MG63 (cell line): ENCODE data around the gene CD151. TPM values are rescaled to one million over a fixed set of nuclear protein-coding genes. Genes with fewer than 3 reads are reported as not detected.

Source experiments
- DNase-seq: peaks from one replicate; pipeline ENCODE4 v3.0.0-alpha.2; 2020
- H3K27me3 ChIP-seq: fragments of 250-450 bp; sonication (Bioruptor Pico); 2 replicates; pipeline ENCODE4 v1.5.1; 2020; ENCODE audit warnings: mild to moderate bottlenecking, moderate library complexity
- H3K36me3 ChIP-seq: fragments of 250-450 bp; sonication (Bioruptor Pico); 2 replicates; pipeline ENCODE4 v1.5.1; 2020; ENCODE audit warnings: mild to moderate bottlenecking, moderate library complexity
- H3K4me3 ChIP-seq: fragments of 250-450 bp; sonication (Bioruptor Pico); 2 replicates; pipeline ENCODE4 v1.5.1; 2020; ENCODE audit warnings: mild to moderate bottlenecking, moderate library complexity
- H3K9me3 ChIP-seq: fragments of 250-450 bp; sonication (Bioruptor Pico); 2 replicates; pipeline ENCODE4 v1.5.1; 2020; ENCODE audit warnings: mild to moderate bottlenecking, moderate library complexity
- total RNA-seq: library from RNA; depleted of rRNA; stranded (reverse); fragments of >200 nt; shearing (Covaris generic); gene quantifications from 2 replicates; pipeline ENCODE4 v1.2.3, GENCODE V29; 2014; ENCODE audit warnings: low replicate concordance; rRNA removed

The CD151 gene
- 1,173 and 1,451 TPM in 2 replicates for total RNA-seq

GRCh38 chr11:832529-833113 is at the start of gene CD151:
TSS of gene CD151 (plus strand) at chr11:832952. CDS start at chr11:836070, 3,118 bp downstream.
- DNase-seq: peak; percentile 91
- Histone ChIP-seq H3K36me3 (peaks cover 32% of the 10 kb centered on the region), H3K27me3 (no peaks in the 10 kb centered on the region), H3K9me3 (no peaks in the 10 kb centered on the region), H3K4me3 (peak within 1 kb of the TSS; percentile 69)

DNA sequence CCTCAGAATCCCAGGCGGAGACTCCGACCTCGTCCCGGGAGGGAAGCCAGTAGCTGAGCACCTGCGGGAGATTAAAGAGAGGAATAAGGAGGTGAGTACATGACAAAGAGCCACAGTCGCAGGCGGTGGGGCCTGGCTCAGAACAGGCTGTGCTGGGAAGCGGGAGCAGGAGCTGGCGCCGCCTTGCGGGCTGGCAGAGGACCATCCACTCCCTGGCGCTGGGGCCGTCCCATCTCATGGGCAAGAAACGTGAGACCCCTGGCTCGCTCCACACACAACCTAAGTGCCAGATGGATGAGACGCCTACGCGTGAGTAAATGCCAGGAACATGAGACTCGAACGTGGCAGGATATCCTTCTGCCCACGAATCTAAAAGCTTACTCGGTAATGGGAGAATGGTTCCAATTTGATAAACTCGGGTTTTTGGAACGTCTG is 49.2 kb upstream of the CD151 start:
- peak; percentile 95 for DNase-seq
- Histone ChIP-seq H3K27me3 (no peaks in the 10 kb centered on the region), H3K4me3 (no peak overlapping the region), H3K9me3 (no peaks in the 10 kb centered on the region), H3K36me3 (peaks cover 14% of the 10 kb centered on the region)

DNA sequence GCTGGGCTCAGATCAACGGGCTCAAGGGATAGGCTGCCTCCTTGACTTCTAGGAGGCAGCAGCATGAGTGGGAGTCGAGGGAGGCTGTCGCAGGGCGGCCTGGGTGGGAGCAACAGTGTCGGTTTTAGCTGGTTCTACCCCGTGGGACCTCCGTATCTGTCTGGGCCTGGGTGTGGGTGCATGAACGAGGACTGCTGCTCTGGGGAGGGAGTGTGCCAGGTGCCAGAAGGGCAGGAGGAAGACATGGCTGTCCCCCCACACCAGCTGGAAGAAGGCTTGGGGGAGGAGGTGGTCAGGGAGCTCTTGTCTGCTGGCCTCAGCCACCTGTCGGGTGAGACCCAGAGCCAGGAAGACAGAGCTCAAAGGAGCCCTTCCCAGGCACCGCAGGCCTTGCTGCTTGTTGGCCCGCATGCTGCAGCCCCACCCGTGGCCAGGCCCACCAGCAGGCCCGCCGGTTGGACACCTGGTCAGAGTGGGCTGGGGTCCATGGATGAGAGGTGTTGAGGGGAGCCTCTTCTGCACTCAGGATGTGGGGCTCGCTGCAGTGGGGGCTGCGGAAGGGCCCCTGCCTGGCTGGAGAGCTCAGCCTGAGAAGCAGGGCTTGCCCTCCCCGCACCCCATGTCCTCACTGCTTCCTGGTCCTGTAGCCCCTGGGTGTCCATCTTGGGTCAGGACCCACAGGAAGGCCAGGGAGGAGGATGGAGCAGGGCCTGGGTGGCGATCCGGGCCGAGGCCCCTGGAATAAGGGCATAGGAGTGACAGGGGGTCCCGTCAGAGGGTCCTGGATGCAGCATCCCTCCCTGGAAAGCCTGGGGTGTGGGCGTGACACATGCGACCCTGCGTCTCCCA is 46.3 kb upstream of the CD151 start:
- no peaks in the 10 kb centered on the region for H3K9me3 ChIP-seq
- no peak for DNase-seq
- peaks cover 4% of the 10 kb centered on the region; the same call in 1 of the 2 replicates for H3K36me3 ChIP-seq
- no peak overlapping the region for H3K4me3 ChIP-seq
- no peaks in the 10 kb centered on the region for H3K27me3 ChIP-seq

DNA sequence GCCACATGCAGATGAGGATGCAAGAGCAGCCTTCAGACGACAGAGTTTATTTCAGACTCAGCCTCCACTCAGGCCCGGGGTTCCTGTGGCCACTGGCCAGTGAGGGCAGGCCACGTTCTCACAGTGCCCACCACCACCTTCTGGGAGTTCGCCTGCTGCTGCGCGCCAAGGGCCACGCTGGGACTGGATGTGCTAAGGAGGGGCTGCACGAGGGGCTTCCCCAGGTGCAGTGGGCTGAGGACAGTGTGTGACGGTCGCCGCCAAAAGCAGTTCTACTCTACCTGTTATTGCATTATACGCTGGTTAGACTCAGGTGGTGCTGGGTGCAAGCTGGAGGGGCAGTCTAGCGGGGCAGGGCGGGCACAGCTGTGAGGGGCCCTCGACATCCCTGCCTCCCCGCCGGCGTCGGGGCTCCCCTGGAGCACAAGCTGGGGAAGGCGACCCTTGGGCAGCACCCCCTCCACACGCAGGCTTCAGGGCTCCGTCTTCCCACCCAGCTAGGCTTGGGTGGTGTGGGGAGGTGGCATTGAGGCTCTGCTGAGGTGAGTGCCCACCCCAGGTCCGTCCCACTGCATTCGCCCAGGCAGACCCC is 45.6 kb upstream of the CD151 start:
- DNase-seq: no peak
- Histone ChIP-seq H3K36me3 (peaks cover 10% of the 10 kb centered on the region), H3K27me3 (no peaks in the 10 kb centered on the region), H3K4me3 (no peak overlapping the region), H3K9me3 (no peaks in the 10 kb centered on the region)

DNA sequence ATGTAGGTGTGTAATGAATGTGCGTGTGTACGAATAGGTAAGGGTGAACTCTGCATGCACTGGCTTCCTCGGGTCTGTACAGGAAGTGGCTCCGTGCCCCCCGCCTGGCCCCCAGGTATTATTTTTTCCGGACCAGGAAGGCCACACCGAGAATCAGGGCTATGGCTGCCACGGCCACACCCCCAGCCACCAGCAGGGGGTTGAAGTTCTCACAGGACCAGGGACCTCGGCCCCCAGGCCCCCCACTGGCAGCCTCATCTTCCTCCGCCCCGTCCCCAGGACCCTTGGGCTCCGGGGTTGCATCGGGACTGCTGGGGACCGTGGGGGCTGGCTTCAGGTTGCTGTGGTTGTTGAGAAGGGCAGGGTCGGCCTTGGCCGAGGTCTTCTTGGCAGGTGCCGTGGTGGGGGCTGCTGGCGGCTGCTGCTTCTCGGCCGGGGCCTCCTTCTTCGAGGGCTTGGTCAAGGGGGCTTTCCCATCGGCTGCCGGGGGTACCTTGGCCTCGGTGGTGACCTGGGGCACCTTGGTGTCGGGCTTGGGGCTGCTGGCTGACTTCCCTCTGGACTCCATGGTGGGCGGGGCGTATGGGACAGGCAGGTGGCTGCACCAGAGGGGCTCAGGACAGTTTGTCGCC is 44.6 kb upstream of the CD151 start:
- H3K36me3 ChIP-seq: peaks cover 17% of the 10 kb centered on the region
- H3K4me3 ChIP-seq: no peak overlapping the region
- DNase-seq: no peak
- H3K9me3 ChIP-seq: no peaks in the 10 kb centered on the region
- no peaks in the 10 kb centered on the region for H3K27me3 ChIP-seq

DNA sequence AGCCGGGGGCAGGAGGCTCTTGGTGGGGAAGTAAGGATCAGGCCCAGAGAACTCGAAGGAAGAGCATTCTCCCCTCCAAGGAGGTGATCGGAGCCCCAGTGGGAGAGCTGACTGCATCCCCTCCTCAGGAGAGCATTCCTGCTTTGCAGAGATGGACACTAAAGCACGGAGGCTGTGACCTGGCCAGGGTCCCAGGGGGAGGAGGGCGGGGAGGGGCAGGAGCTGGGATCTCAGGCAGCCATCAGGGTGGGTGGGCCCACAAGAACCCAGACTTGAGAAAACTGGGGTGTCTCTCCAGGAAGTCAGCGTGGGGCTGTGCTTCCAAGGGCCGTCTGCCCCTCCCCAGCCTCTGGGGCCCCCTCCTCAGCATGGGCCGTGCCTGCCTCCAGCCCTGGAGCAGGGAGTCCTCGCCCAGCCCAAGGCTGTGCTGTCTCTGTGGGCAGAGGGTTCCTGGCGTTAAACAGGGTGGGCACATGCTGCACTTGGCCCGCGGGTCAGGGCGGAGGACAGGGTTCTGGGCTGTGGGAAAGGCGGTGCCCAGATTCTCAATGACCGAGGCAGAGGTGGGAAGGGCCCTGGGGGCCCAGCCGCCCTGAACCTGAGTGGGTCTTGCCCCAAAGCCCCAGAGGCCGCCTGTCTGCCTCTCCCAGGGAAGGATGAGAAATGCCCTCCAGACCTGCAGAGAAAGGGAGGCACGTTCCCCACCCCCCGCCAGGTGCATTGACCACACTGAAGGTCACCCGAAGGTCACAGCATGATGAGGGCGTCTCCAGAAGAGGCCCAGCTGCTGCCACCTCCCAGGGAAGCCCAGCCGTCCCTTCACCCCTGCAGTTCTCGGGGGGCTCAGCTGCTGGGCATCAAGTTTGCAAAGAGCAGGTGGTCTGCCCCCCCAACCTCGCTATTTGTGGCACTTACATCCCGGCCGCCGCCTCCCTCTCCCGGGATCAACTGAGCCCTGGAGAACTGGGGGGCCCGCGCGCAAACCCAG is 43.5 kb upstream of the CD151 start:
- no peak for DNase-seq
- no peaks in the 10 kb centered on the region for H3K27me3 ChIP-seq
- H3K9me3 ChIP-seq: no peaks in the 10 kb centered on the region
- peaks cover 29% of the 10 kb centered on the region for H3K36me3 ChIP-seq
- no peak overlapping the region for H3K4me3 ChIP-seq

DNA sequence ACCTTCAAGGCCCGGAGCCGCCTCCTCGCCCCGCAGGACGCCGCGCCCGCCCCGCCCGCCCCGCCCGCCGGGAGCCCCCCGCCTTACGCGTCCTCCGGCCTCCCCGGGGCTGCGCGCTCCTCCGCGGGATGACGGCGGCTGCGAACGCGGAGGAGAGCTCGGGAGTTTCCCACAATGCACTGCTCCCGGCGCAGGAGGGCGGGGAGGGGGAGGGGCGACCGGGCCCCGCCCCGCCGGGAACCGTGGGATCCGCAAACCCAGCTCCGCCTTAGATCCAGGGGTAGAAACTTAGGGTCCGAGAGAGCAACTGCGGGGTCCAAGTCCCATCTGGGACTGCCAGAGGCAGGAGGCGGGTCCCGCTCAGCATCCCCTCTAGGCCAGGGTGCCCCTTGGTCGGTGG is 42.8 kb upstream of the CD151 start, which contains the start of gene CEND1:
TSS of gene CEND1 (minus strand) at position 148 of the 400 bp plus-strand sequence. CDS start 1,514 bp downstream, outside the sequence.
- Histone ChIP-seq H3K27me3 (no peaks in the 10 kb centered on the region), H3K4me3 (no peak within 1 kb of the TSS), H3K9me3 (no peaks in the 10 kb centered on the region), H3K36me3 (peaks cover 35% of the 10 kb centered on the region)
- no peak for DNase-seq

- Histone ChIP-seq H3K36me3 (peaks cover 35% of the 10 kb centered on the region), H3K9me3 (no peaks in the 10 kb centered on the region), H3K27me3 (no peaks in the 10 kb centered on the region), H3K4me3 (no peak overlapping the region)
- peak; percentile 62 for DNase-seq
These were observed 41.8 kb upstream of the CD151 start for GRCh38 chr11:790721-791564.

DNA sequence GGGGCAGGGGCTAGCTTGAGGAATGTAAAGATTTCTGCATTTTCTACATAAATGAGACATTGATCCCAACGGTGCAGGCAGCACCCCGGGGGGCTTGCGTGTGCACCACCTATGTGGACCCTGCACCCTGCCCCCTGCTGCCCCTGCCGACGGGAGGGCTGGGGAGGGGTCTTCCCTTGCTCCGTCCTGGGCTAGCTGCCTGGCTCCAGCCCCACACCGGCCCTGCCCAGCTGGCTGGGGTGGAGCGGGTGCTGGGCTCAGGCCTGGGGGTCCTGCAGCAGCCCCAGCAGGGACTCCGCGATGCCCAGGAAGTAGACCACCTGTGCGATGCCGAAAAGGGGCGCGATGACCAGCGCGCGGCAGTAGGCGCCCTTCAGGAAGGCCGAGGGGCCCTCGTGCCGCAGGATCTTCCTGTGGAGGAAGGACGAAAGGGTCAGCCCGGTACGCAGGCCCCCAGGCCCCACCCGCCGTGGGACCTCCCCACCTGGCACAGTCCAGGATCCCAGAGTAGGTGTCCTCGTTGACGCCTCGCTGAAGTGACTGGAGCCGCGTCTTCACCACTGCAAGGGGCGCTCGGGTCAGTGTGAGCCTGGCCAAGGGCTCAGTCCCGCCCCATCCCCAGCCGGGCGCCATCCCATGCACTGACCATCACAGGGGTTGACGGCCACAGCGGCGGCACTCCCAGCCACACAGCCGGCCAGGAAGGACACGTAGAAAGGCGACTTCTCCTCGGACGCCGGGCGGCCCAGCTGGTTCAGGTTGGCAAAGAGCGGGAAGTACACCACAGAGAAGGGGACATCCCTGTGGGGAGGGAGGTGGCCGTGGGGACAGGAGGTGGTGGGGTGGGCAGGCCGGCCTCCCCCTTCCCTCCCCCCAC is 40.9 kb upstream of the CD151 start:
- DNase-seq: no peak

GRCh38 chr11:792535-792821 is 40.3 kb upstream of the CD151 start:
- Histone ChIP-seq H3K9me3 (no peaks in the 10 kb centered on the region), H3K27me3 (no peaks in the 10 kb centered on the region), H3K4me3 (no peak overlapping the region), H3K36me3 (peaks cover 35% of the 10 kb centered on the region)
- no peak for DNase-seq

More for the DNA sequence above, 40.9 kb upstream of the CD151 start:
- H3K27me3 ChIP-seq: no peaks in the 10 kb centered on the region
- peaks cover 35% of the 10 kb centered on the region for H3K36me3 ChIP-seq
- no peak overlapping the region for H3K4me3 ChIP-seq
- H3K9me3 ChIP-seq: no peaks in the 10 kb centered on the region

- Histone ChIP-seq H3K9me3 (no peaks in the 10 kb centered on the region), H3K27me3 (no peaks in the 10 kb centered on the region), H3K36me3 (peaks cover 35% of the 10 kb centered on the region), H3K4me3 (no peak overlapping the region)
- no peak for DNase-seq
These were observed 39.9 kb upstream of the CD151 start for GRCh38 chr11:792873-793272.

GRCh38 chr11:793556-793955 is 39.2 kb upstream of the CD151 start:
- Histone ChIP-seq H3K27me3 (no peaks in the 10 kb centered on the region), H3K36me3 (peaks cover 35% of the 10 kb centered on the region)
- DNase-seq: peak; percentile 57

DNA sequence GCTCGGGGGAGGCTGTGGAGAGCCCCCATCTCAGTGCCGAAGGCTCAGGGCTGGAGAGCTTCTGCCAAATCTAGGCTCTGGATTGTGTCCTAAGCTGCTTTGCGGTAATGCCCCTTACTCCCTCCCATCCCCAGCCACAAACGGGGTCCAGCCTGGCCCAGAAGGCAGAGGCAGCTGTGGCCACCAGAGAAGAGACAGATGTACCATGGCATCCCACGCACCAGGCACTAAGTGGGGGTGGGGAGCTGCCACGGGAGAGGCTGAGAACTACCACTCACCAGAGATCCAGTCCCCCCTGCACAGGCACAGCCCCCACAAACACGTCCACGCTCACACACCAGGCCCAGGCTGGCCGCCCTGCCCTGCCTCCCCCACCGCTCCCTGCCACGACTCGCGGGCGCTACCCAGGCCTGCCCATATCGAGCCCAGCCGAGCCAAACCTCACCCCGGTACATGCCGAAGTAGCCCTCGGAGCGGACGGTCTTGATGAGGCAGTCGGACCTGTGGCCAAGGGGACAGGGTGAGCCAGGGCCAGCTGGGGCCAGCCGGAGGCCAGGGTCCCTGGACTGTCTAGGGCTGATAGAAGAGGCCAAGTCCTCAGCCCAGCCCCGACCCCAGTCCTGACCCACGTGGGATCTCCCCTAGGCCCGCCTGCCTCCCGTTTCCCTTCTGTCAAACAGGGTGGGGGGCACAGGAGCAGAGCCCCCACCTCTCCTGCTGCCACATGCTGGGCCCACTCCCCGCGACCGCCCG is 38.6 kb upstream of the CD151 start:
- Histone ChIP-seq H3K27me3 (no peaks in the 10 kb centered on the region), H3K36me3 (peaks cover 37% of the 10 kb centered on the region), H3K9me3 (no peaks in the 10 kb centered on the region), H3K4me3 (no peak overlapping the region)
- DNase-seq: no peak

More at GRCh38 chr11:793556-793955, 39.2 kb upstream of the CD151 start:
- no peak overlapping the region for H3K4me3 ChIP-seq
- no peaks in the 10 kb centered on the region for H3K9me3 ChIP-seq
